Osteoblast (primary cell): Measurements from ENCODE around the gene DPF3. TPM values are rescaled to one million over a fixed set of nuclear protein-coding genes. Genes with fewer than 3 reads are reported as not detected.

Experiments
- DNase-seq: peaks from one replicate; pipeline ENCODE4 v3.0.0; 2011; ENCODE audit warnings: low spot score, mixed read lengths; ENCODE audit not compliant: insufficient read length; ENCODE audit errors: missing footprints
- H2AFZ ChIP-seq: 2 replicates; pipeline ENCODE4 v1.6.0; 2011; ENCODE audit warnings: mild to moderate bottlenecking, low read length
- H3K27ac ChIP-seq: 2 replicates; pipeline ENCODE4 v1.5.1; 2011; ENCODE audit warnings: mild to moderate bottlenecking, low read depth, low read length, moderate library complexity
- H3K27me3 ChIP-seq: 2 replicates; pipeline ENCODE4 v1.6.0; 2012; ENCODE audit warnings: mild to moderate bottlenecking, control low read depth, inconsistent platforms, low read length, moderate library complexity; ENCODE audit not compliant: insufficient read depth
- H3K36me3 ChIP-seq: 2 replicates; pipeline ENCODE4 v1.5.1; 2011; ENCODE audit warnings: mild to moderate bottlenecking, low read length, control low read depth, moderate library complexity; ENCODE audit not compliant: insufficient read depth
- H3K4me1 ChIP-seq: 2 replicates; pipeline ENCODE4 v1.5.1; 2011; ENCODE audit warnings: mild to moderate bottlenecking, low read length, control low read depth, moderate library complexity; ENCODE audit not compliant: insufficient read depth
- H3K4me2 ChIP-seq: 2 replicates; pipeline ENCODE4 v1.6.0; 2011; ENCODE audit warnings: mild to moderate bottlenecking, low read length; ENCODE audit not compliant: insufficient read depth
- H3K4me3 ChIP-seq: fragments of 200-600 bp; sonication (generic); 3 replicates; pipeline ENCODE4 v1.5.1; 2012; ENCODE audit warnings: mild to moderate bottlenecking, low read length, inconsistent platforms; ENCODE audit not compliant: insufficient read depth
- H3K79me2 ChIP-seq: 2 replicates; pipeline ENCODE4 v1.6.0; 2012; ENCODE audit warnings: mild to moderate bottlenecking, low read length, control low read depth, inconsistent platforms; ENCODE audit not compliant: insufficient read depth
- H3K9me3 ChIP-seq: 2 replicates; pipeline ENCODE4 v1.5.1; 2011; ENCODE audit warnings: low read depth, low read length, control low read depth
- H4K20me1 ChIP-seq: 2 replicates; pipeline ENCODE4 v1.6.0; 2012; ENCODE audit warnings: mild to moderate bottlenecking, low read length, control low read depth; ENCODE audit not compliant: insufficient read depth
- total RNA-seq: library from RNA; depleted of rRNA; stranded (reverse); fragments of >200 nt; gene quantifications from 2 replicates; pipeline ENCODE4 v1.2.3, GENCODE V29; 2012
- TF ChIP-seq, protein P1 (sequence below): IDR thresholded peaks from 2 replicates; pipeline ENCODE4 v1.5.1; 2011; ENCODE audit warnings: mild to moderate bottlenecking, low read depth, low read length, moderate library complexity; ENCODE audit errors: extremely low read depth

The DPF3 gene
- total RNA-seq, 1 donor = 1.8 TPM

DNA sequence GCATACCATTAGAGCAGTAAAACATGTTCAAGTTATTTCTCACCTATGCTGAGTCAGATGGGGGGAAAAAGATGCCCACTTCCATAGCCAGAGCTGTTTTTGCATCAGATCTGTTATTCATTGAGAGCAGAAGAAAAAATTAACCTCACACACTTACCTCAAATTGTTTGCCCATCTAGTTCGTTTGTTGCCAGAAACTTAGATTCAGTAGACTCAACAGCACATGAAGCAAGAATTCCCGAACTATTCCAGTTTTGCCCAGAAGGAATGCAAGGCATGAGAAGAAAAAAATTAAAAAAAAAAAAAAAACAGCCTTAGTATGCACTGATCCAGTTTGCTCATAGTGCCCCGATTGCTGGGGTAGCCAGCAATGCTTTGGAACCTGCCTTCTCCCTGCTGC is 12.4 kb upstream of the DPF3 start:
- Histone ChIP-seq H3K36me3 (no peaks in the 10 kb centered on the region), H3K4me1 (peaks cover 35% of the 10 kb centered on the region), H3K9me3 (no peaks in the 10 kb centered on the region), H2AFZ (no peak overlapping the region), H3K27ac (no peak overlapping the region), H3K4me3 (no peak overlapping the region), H3K4me2 (peak overlapping the region; percentile 41), H3K27me3 (no peaks in the 10 kb centered on the region), H4K20me1 (no peaks in the 10 kb centered on the region), H3K79me2 (no peaks in the 10 kb centered on the region)
- DNase-seq = no peak
- TF ChIP-seq, protein P1, sequence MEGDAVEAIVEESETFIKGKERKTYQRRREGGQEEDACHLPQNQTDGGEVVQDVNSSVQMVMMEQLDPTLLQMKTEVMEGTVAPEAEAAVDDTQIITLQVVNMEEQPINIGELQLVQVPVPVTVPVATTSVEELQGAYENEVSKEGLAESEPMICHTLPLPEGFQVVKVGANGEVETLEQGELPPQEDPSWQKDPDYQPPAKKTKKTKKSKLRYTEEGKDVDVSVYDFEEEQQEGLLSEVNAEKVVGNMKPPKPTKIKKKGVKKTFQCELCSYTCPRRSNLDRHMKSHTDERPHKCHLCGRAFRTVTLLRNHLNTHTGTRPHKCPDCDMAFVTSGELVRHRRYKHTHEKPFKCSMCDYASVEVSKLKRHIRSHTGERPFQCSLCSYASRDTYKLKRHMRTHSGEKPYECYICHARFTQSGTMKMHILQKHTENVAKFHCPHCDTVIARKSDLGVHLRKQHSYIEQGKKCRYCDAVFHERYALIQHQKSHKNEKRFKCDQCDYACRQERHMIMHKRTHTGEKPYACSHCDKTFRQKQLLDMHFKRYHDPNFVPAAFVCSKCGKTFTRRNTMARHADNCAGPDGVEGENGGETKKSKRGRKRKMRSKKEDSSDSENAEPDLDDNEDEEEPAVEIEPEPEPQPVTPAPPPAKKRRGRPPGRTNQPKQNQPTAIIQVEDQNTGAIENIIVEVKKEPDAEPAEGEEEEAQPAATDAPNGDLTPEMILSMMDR = no peak

DNA sequence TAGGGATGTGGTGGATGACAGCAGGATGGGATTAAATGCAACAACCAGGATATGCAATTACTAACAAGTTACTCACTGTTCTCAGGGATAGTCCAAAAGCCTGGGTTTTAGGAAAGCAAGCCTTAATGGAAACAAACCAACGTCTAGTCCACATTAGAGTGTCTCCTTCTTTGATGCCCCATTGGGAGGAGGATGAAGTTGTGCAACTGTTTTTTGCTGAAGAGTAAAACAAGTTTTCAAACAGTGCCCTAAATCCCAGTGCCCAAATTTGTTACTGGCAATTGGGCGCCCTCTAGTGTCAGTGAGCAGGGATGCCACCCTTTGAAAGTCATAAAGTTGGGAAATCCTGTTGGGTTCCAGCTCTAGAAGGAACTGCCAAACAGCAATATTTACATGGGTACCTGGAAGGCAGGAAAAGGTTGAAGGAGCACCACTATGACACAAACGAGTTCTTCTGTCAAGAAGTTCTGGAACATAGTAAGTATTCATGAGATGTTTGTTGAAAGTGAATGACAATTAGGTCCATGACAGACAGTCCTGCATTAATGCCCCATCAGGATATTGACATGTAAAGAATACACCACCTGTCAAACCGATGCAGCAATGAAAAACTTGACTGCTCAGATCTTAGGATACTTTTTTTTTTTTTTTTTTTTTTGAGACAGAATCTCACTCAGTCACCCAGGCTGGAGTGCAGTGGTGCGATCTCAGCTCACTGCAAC is 11.1 kb upstream of the DPF3 start:
- no peak overlapping the region for H3K27ac ChIP-seq
- no peaks in the 10 kb centered on the region for H3K9me3 ChIP-seq
- no peak overlapping the region for H3K4me3 ChIP-seq
- H3K36me3 ChIP-seq = no peaks in the 10 kb centered on the region
- H2AFZ ChIP-seq = peak overlapping the region; percentile 52
- H3K4me2 ChIP-seq = peak overlapping the region; percentile 0
- H4K20me1 ChIP-seq = no peaks in the 10 kb centered on the region
- peak; percentile 84 for DNase-seq
- no peaks in the 10 kb centered on the region for H3K27me3 ChIP-seq
- H3K4me1 ChIP-seq = peaks cover 35% of the 10 kb centered on the region
- TF ChIP-seq, protein P1 = peak; percentile 98
- H3K79me2 ChIP-seq = no peaks in the 10 kb centered on the region

DNA sequence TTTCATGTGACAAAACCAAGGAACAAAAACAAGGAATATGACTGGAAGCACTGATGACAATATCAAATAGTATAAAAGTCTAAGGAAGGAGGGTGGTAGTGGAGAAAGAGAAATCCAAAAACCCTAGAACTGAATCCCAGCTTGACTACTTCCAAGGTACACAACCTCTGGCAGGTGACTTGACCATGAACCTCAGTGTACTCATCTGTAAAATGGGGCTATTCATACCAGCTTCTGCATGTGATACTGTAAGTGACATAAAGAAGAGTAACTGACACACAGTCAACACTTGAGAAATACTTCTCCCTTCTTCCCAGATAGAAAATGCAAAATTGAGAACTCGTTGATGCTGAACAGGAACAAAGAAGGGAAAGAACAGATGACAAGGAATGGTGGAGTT is 10.3 kb upstream of the DPF3 start:
- Histone ChIP-seq H3K79me2 (no peaks in the 10 kb centered on the region), H3K4me1 (peaks cover 35% of the 10 kb centered on the region), H3K4me2 (no peak overlapping the region), H3K36me3 (no peaks in the 10 kb centered on the region), H3K27me3 (no peaks in the 10 kb centered on the region), H3K27ac (no peak overlapping the region), H3K9me3 (no peaks in the 10 kb centered on the region), H2AFZ (peak overlapping the region; percentile 52), H3K4me3 (no peak overlapping the region), H4K20me1 (no peaks in the 10 kb centered on the region)
- DNase-seq = no peak
- TF ChIP-seq, protein P1 = no peak

DNA sequence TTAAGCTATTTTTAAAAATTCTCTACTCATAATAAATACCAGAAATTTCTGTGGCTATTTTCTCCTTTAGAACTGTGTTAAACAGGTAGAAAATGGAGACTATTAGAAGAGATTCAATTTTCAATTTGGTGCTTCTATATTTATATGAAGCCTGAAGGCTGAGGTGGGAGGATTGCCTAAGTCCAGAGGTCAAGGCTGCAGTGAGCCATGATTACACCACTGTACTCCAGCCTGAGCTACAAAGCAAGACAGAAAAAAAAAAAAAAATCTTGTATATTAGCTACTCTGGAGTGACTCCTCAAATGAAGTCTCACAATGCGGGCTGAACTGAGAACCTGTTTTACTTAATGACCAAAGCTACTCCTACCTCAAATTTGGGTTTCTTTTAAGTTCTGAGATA is 9.8 kb upstream of the DPF3 start:
- H3K4me2 ChIP-seq = no peak overlapping the region
- peaks cover 35% of the 10 kb centered on the region for H3K4me1 ChIP-seq
- H3K9me3 ChIP-seq = no peaks in the 10 kb centered on the region
- H3K27me3 ChIP-seq = no peaks in the 10 kb centered on the region
- DNase-seq = no peak
- no peaks in the 10 kb centered on the region for H4K20me1 ChIP-seq
- H2AFZ ChIP-seq = no peak overlapping the region
- H3K27ac ChIP-seq = no peak overlapping the region
- H3K36me3 ChIP-seq = no peaks in the 10 kb centered on the region
- TF ChIP-seq, protein P1 = no peak
- H3K79me2 ChIP-seq = no peaks in the 10 kb centered on the region
- H3K4me3 ChIP-seq = no peak overlapping the region
